Prostate gland (tissue), 2 donors: ENCODE data around the gene F2R.

ENCODE experiments used
- POLR2A ChIP-seq: fragments of 450-650 bp; IDR thresholded peaks from one replicate; pipeline ENCODE4 v1.6.1; 2016; ENCODE audit warnings: antibody characterized with exemption, mild to moderate bottlenecking
- POLR2AphosphoS5 ChIP-seq: sonication (generic); formaldehyde crosslinking; IDR thresholded peaks from one replicate; pipeline ENCODE4 v1.6.1; 2017; ENCODE audit warnings: antibody characterized with exemption
- TF ChIP-seq, protein P1 (sequence below), 4 experiments: fragments of 200-600 bp in 2 of 4; fragments of 450-650 bp in 2 of 4; sonication (generic) in 2 of 4; IDR thresholded peaks; 1 replicate in 3 of 4; 2 replicates in 1 of 4; pipeline ENCODE4 v1.5.1; 2016 to 2019; ENCODE audit warnings: antibody characterized with exemption in 4 of 4, mild to moderate bottlenecking in 2 of 4, moderate library complexity in 2 of 4

DNA sequence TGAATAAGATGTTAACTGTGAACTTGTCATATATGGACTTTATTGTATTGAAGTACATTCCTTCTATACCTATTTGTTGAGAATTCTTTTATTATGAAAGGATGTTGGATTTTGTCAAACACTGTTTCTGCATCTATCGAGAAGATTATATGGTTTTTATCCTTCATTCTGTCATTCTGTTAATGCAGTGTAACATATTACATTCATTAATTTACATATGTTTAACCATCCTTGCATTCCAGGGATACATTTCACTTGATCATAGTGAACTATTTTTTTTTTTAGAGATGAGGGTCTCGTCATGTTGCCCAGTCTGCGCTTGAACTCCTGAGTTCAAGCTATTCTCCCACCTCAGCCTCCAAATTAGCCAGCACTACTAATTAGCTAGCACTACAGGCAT, 48.4 kb downstream of the F2R start:
- TF ChIP-seq, protein P1, sequence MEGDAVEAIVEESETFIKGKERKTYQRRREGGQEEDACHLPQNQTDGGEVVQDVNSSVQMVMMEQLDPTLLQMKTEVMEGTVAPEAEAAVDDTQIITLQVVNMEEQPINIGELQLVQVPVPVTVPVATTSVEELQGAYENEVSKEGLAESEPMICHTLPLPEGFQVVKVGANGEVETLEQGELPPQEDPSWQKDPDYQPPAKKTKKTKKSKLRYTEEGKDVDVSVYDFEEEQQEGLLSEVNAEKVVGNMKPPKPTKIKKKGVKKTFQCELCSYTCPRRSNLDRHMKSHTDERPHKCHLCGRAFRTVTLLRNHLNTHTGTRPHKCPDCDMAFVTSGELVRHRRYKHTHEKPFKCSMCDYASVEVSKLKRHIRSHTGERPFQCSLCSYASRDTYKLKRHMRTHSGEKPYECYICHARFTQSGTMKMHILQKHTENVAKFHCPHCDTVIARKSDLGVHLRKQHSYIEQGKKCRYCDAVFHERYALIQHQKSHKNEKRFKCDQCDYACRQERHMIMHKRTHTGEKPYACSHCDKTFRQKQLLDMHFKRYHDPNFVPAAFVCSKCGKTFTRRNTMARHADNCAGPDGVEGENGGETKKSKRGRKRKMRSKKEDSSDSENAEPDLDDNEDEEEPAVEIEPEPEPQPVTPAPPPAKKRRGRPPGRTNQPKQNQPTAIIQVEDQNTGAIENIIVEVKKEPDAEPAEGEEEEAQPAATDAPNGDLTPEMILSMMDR (IDR thresholded peaks at IDR 0.05): no peak
- TF ChIP-seq POLR2A: no peak
- no peak for TF ChIP-seq POLR2AphosphoS5
